Glutamatergic neuron (in vitro differentiated cells): ENCODE data around the gene ZNF367. TPM values are rescaled to one million over a fixed set of nuclear protein-coding genes. Genes with fewer than 3 reads are reported as not detected.
A peak's percentile ranks its signal among the peaks of the same experiment; 100 is the strongest.

Experiments
- DNase-seq: peaks from one replicate; pipeline ENCODE4 v3.0.0; 2022
- H3K27ac Mint-ChIP-seq: one replicate; pipeline ENCODE4 v1.8.0; 2020; ENCODE audit warnings: mild to moderate bottlenecking, mixed read lengths, inconsistent platforms; ENCODE audit not compliant: unreplicated experiment
- H3K27me3 Mint-ChIP-seq: one replicate; pipeline ENCODE4 v1.8.0; 2020; ENCODE audit warnings: mild to moderate bottlenecking, moderate library complexity, mixed read lengths, inconsistent platforms; ENCODE audit not compliant: unreplicated experiment
- H3K36me3 Mint-ChIP-seq: one replicate; pipeline ENCODE4 v1.8.0; 2020; ENCODE audit warnings: mild to moderate bottlenecking, mixed read lengths, inconsistent platforms; ENCODE audit not compliant: unreplicated experiment
- H3K4me1 Mint-ChIP-seq: one replicate; pipeline ENCODE4 v1.8.0; 2020; ENCODE audit warnings: mild to moderate bottlenecking, low read depth, mixed read lengths, inconsistent platforms; ENCODE audit not compliant: unreplicated experiment
- H3K4me3 Mint-ChIP-seq: one replicate; pipeline ENCODE4 v1.8.0; 2020; ENCODE audit warnings: mild to moderate bottlenecking, mixed read lengths, inconsistent platforms; ENCODE audit not compliant: unreplicated experiment
- H3K9me3 Mint-ChIP-seq: one replicate; pipeline ENCODE4 v1.8.0; 2020; ENCODE audit warnings: mild to moderate bottlenecking, moderate library complexity, mixed read lengths, inconsistent platforms; ENCODE audit not compliant: unreplicated experiment
- CTCF ChIP-seq: fragments of 200-600 bp; sonication (generic); IDR thresholded peaks from one replicate; pipeline ENCODE4 v1.5.0; 2021; ENCODE audit not compliant: partially characterized antibody, unreplicated experiment
- total RNA-seq: library from RNA; stranded (reverse); fragmentation: NEBNext Ultra II Directional; extraction: Animal tissue kit (Norgen Biotek cat#: 25700); gene quantifications from one replicate; pipeline ENCODE4 v1.2.1, GENCODE V29; 2021; ENCODE audit not compliant: unreplicated experiment

The ZNF367 gene
- total RNA-seq, 1 donor from 2014 or later: 39.5 TPM

- Mint-ChIP-seq H3K27ac (peak overlapping the region; percentile 7), H3K9me3 (peaks cover 7% of the 10 kb centered on the region), H3K4me3 (no peak overlapping the region), H3K4me1 (peaks cover 4% of the 10 kb centered on the region), H3K27me3 (peaks cover 4% of the 10 kb centered on the region), H3K36me3 (peaks cover 22% of the 10 kb centered on the region)
- no peak for DNase-seq
- no peak for TF ChIP-seq CTCF
These were observed 67.3 kb downstream of the ZNF367 start for GRCh38 chr9:96350866-96351265.

GRCh38 chr9:96348261-96348660, 69.9 kb downstream of the ZNF367 start:
- peaks cover 13% of the 10 kb centered on the region for H3K4me1 Mint-ChIP-seq
- H3K27ac Mint-ChIP-seq: no peak overlapping the region
- H3K4me3 Mint-ChIP-seq: no peak overlapping the region
- H3K27me3 Mint-ChIP-seq: peaks cover 6% of the 10 kb centered on the region
- no peak for DNase-seq
- peaks cover 9% of the 10 kb centered on the region for H3K9me3 Mint-ChIP-seq
- TF ChIP-seq CTCF: no peak
- H3K36me3 Mint-ChIP-seq: peaks cover 28% of the 10 kb centered on the region

GRCh38 chr9:96345551-96345950, 72.6 kb downstream of the ZNF367 start:
- peaks cover 18% of the 10 kb centered on the region for H3K4me1 Mint-ChIP-seq
- H3K27ac Mint-ChIP-seq: peak overlapping the region; percentile 94
- H3K9me3 Mint-ChIP-seq: peaks cover 9% of the 10 kb centered on the region
- H3K36me3 Mint-ChIP-seq: peaks cover 28% of the 10 kb centered on the region
- peaks cover 6% of the 10 kb centered on the region for H3K27me3 Mint-ChIP-seq
- TF ChIP-seq CTCF: no peak
- H3K4me3 Mint-ChIP-seq: no peak overlapping the region
- DNase-seq: no peak

- Mint-ChIP-seq H3K27me3 (peaks cover 6% of the 10 kb centered on the region), H3K4me3 (no peak overlapping the region), H3K9me3 (peaks cover 9% of the 10 kb centered on the region), H3K36me3 (peaks cover 28% of the 10 kb centered on the region), H3K4me1 (peaks cover 24% of the 10 kb centered on the region), H3K27ac (peak overlapping the region; percentile 94)
- no peak for TF ChIP-seq CTCF
- peak; percentile 63 for DNase-seq
These were observed 73.6 kb downstream of the ZNF367 start for GRCh38 chr9:96344458-96345180.
